OCI-LY7 (cell line): Measurements from ENCODE around the gene KCTD5. TPM values are rescaled to one million over a fixed set of nuclear protein-coding genes. Genes with fewer than 3 reads are reported as not detected.

Source experiments
- BruUV-seq: library from RNA; stranded (reverse); fragments of 400-500 nt; replicated peaks from 2 replicates; lab custom pipeline; 2021; lab: Mats Ljungman, UMichigan
- CTCF ChIA-PET: fragments of 300-600 bp; sonication (Branson Sonifier 250); formaldehyde crosslinking; loops from one replicate; lab custom pipeline; 2022; ENCODE audit warnings: antibody characterized with exemption; ENCODE audit not compliant: unreplicated experiment; lab: Charles Lee
- POLR2A ChIA-PET: fragments of 300-600 bp; sonication (Branson Sonifier 250); formaldehyde crosslinking; loops from one replicate; lab custom pipeline; 2022; ENCODE audit warnings: antibody characterized with exemption; lab: Charles Lee
- DNase-seq: peaks from one replicate; pipeline ENCODE4 v3.0.0-alpha.2; 2015; ENCODE audit warnings: low spot score
- H2AFZ ChIP-seq: fragments of 200-600 bp; sonication (generic), shearing (Covaris generic); 2 replicates; pipeline ENCODE4 v1.6.1; 2014; ENCODE audit warnings: mild to moderate bottlenecking, antibody characterized with exemption, low read length, moderate library complexity
- H3K27ac ChIP-seq: fragments of 200-600 bp; sonication (generic); 2 replicates; pipeline ENCODE4 v1.5.1; 2014; ENCODE audit warnings: mixed run types, low read depth, mild to moderate bottlenecking, moderate library complexity, low read length, inconsistent platforms; ENCODE audit not compliant: poor library complexity, severe bottlenecking
- H3K36me3 ChIP-seq: fragments of 200-600 bp; sonication (generic); 2 replicates; pipeline ENCODE4 v1.6.1; 2014; ENCODE audit warnings: mild to moderate bottlenecking, antibody characterized with exemption, low read length, moderate library complexity, mixed read lengths; ENCODE audit not compliant: insufficient read depth
- H3K4me1 ChIP-seq: fragments of 200-600 bp; sonication (generic); 2 replicates; pipeline ENCODE4 v1.5.1; 2014; ENCODE audit warnings: mild to moderate bottlenecking, low read length; ENCODE audit not compliant: insufficient read depth, poor library complexity, severe bottlenecking
- H3K4me2 ChIP-seq: fragments of 200-600 bp; sonication (generic); 2 replicates; pipeline ENCODE4 v1.6.1; 2014; ENCODE audit warnings: mild to moderate bottlenecking, low read length
- H3K4me3 ChIP-seq: fragments of 200-600 bp; sonication (generic); 2 replicates; pipeline ENCODE4 v1.5.1; 2014; ENCODE audit warnings: mild to moderate bottlenecking, low read depth, low read length; ENCODE audit not compliant: poor library complexity, severe bottlenecking
- H3K79me2 ChIP-seq: fragments of 200-600 bp; sonication (generic); 2 replicates; pipeline ENCODE4 v1.6.1; 2016; ENCODE audit warnings: low read depth, mild to moderate bottlenecking, low read length, moderate library complexity, mixed read lengths; ENCODE audit not compliant: insufficient read depth
- H3K9me2 ChIP-seq: fragments of 200-600 bp; sonication (generic); 2 replicates; pipeline ENCODE4 v1.6.1; 2016; ENCODE audit warnings: mild to moderate bottlenecking, low read length, mixed read lengths; ENCODE audit not compliant: insufficient read depth
- H3K9me3 ChIP-seq: fragments of 200-600 bp; sonication (generic); 2 replicates; pipeline ENCODE4 v1.6.1; 2014; ENCODE audit warnings: mild to moderate bottlenecking, mixed run types, low read length, mixed read lengths
- H4K20me1 ChIP-seq: fragments of 200-600 bp; sonication (generic); 2 replicates; pipeline ENCODE4 v1.6.1; 2014; ENCODE audit warnings: mild to moderate bottlenecking, antibody characterized with exemption, low read length, moderate library complexity, mixed read lengths; ENCODE audit not compliant: insufficient read depth
- EZH2phosphoT487 ChIP-seq: fragments of 200-600 bp; sonication (generic); IDR thresholded peaks from 2 replicates; pipeline ENCODE4 v1.6.1; 2018; ENCODE audit warnings: low read depth, borderline replicate concordance, mild to moderate bottlenecking, mixed run types, antibody characterized with exemption, low read length, moderate library complexity, mixed read lengths
- intact Hi-C: fragments of 100-400 bp; cut with micrococcal nuclease; formaldehyde crosslinking; loops from one replicate; pipeline ENCODE4 v1.10.0; 2022; ENCODE audit not compliant: unreplicated experiment
- total RNA-seq, 2 experiments: library from RNA; depleted of rRNA in 1 of 2; stranded (reverse); fragments of >200 nt in 1 of 2; shearing (Covaris generic) in 1 of 2; gene quantifications; 2 replicates each; pipeline ENCODE4 v1.2.3, GENCODE V29; 2014 to 2022
- TF ChIP-seq, protein P1 (sequence below): fragments of 200-600 bp; sonication (generic); conservative IDR thresholded peaks from 2 replicates; pipeline ENCODE4 v1.5.1; 2014; ENCODE audit warnings: mild to moderate bottlenecking, antibody characterized with exemption, low read length, moderate library complexity, mixed read lengths

The KCTD5 gene
- total RNA-seq, 2 experiments from 2014 or later: 25.8 to 34.6 TPM

DNA sequence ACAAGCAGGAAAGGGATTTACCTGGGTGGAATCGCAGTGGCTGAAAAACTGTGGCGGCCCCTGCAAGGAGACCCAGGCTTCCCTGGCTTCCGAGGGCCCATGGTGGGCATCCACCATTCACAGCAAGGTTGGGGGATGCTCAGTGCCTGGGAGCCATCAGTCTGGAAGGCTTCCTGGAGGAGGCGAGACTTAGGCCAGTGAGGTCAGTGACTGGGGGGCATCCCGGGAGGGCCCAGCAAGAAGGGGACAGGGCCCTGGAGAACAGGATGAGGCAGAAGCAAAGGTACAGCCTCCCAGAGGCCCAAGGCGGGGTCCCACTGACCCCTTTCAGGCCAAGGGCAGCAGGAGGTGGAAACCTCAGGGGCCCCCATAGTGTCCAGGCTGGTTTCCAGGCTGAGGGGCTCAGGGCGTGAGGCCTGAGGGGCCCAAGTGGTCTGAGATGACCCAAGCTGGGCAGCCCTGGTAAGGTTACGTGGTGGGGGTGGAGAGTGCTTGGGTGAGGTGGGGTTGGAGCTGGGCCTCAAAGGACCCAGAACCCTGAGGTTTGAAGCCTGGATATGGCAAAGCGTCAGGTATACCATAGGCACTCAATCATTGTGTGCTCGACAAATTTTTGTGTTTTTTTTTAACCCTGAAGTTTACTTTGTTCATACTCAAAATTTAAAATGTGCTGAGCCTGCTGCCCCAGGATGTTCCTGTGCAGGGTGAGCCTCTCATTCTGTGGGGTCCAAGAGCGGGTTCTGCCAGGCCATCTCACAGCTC lies 54.3 kb downstream of the KCTD5 start:
- intact Hi-C loops: no loop called here
- ChIA-PET CTCF (no interaction called here), POLR2A (interaction anchor here (0.7 to 1.0 kb wide), 2 partner anchors 11 kb away, joined by 3 read pairs; no protein-coding TSS in a partner anchor)
- H4K20me1 ChIP-seq: no peaks in the 10 kb centered on the region
- no peak overlapping the region for H3K27ac ChIP-seq
- no peaks in the 10 kb centered on the region for H3K79me2 ChIP-seq
- H3K9me2 ChIP-seq: no peaks in the 10 kb centered on the region
- no peak overlapping the region for H2AFZ ChIP-seq
- no peak for DNase-seq
- no peak overlapping the region for H3K4me3 ChIP-seq
- no peaks in the 10 kb centered on the region for H3K9me3 ChIP-seq
- BruUV-seq: no TSS peak
- no peaks in the 10 kb centered on the region for H3K4me1 ChIP-seq
- H3K4me2 ChIP-seq: no peak overlapping the region
- no peaks in the 10 kb centered on the region for H3K36me3 ChIP-seq
- no peak for TF ChIP-seq EZH2phosphoT487
- TF ChIP-seq, protein P1, sequence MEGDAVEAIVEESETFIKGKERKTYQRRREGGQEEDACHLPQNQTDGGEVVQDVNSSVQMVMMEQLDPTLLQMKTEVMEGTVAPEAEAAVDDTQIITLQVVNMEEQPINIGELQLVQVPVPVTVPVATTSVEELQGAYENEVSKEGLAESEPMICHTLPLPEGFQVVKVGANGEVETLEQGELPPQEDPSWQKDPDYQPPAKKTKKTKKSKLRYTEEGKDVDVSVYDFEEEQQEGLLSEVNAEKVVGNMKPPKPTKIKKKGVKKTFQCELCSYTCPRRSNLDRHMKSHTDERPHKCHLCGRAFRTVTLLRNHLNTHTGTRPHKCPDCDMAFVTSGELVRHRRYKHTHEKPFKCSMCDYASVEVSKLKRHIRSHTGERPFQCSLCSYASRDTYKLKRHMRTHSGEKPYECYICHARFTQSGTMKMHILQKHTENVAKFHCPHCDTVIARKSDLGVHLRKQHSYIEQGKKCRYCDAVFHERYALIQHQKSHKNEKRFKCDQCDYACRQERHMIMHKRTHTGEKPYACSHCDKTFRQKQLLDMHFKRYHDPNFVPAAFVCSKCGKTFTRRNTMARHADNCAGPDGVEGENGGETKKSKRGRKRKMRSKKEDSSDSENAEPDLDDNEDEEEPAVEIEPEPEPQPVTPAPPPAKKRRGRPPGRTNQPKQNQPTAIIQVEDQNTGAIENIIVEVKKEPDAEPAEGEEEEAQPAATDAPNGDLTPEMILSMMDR: no peak

DNA sequence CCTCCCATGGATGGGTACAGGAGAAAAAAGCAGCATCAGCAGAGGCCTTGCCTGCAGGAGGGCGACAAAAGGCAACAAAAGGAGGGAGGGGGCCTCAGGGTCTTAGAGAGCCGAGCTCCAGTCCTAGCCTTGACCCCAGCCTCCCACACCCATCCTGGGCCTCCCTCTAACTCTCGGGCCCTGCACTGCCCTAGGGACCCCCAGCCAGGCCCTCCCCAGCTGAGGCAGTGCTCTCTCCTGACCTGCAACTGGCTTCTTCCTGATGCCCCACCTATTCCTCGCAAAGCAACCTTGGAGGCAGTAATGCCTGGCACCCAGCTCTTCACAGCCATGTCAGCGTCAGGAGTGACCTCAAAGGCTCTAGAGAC lies 54.9 kb downstream of the KCTD5 start:
- Histone ChIP-seq H3K36me3 (no peaks in the 10 kb centered on the region), H3K4me3 (no peak overlapping the region), H3K9me3 (no peaks in the 10 kb centered on the region), H3K4me2 (no peak overlapping the region), H3K79me2 (no peaks in the 10 kb centered on the region), H3K4me1 (no peaks in the 10 kb centered on the region), H3K9me2 (no peaks in the 10 kb centered on the region), H2AFZ (no peak overlapping the region), H4K20me1 (no peaks in the 10 kb centered on the region), H3K27ac (no peak overlapping the region)
- no peak for TF ChIP-seq EZH2phosphoT487
- TF ChIP-seq, protein P1: no peak
- intact Hi-C loops: no loop called here
- no TSS peak for BruUV-seq
- DNase-seq: no peak
- ChIA-PET CTCF (no interaction called here), POLR2A (interaction anchor here (0.7 kb wide), 1 partner anchor 12 kb away, joined by 3 read pairs; no protein-coding TSS in a partner anchor)

DNA sequence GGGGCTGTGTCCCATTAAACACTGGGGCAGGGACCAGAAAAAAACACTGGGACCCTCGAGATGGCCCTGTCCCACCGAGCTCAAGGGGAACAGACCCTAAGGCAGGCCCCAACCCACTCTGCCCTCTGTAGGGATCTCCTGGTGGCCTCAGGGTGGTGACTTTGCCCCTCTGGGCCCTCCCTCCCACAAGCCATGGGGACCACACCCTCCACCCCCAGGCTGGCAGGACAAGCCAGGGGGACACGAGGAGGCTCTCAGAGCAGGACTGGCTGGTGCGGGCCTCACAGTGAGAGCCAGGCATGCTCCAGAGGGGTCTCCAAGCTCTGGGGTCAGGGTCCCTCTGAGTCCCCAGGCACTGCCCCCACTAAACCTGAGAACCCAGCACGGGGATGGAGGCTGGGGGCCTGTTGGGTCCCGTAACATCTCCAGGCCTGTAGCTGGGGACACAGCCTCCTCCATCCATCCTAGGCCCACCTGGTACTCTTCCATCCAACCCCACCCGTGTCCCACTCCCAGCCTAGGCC lies 55.6 kb downstream of the KCTD5 start:
- TF ChIP-seq, protein P1: no peak
- TF ChIP-seq EZH2phosphoT487: no peak
- ChIA-PET CTCF (no interaction called here), POLR2A (interaction anchor here (0.7 kb wide), 1 partner anchor 8 kb away, joined by 3 read pairs; no protein-coding TSS in a partner anchor)
- Histone ChIP-seq H3K27ac (no peak overlapping the region), H3K4me3 (no peak overlapping the region), H3K4me2 (no peak overlapping the region), H3K36me3 (no peaks in the 10 kb centered on the region), H3K9me3 (no peaks in the 10 kb centered on the region), H2AFZ (no peak overlapping the region), H3K9me2 (no peaks in the 10 kb centered on the region), H3K4me1 (no peaks in the 10 kb centered on the region), H4K20me1 (no peaks in the 10 kb centered on the region), H3K79me2 (no peaks in the 10 kb centered on the region)
- intact Hi-C loops: no loop called here
- no peak for DNase-seq
- no TSS peak for BruUV-seq
